C4-2B (cell line): Measurements from ENCODE around the gene AFAP1.

Source experiments
- ZFX ChIP-seq: fragments of 450-650 bp; IDR thresholded peaks from 2 replicates; pipeline ENCODE4 v1.6.1; 2017
- TF ChIP-seq, protein P1 (sequence below): fragments of 450-650 bp; conservative IDR thresholded peaks from 2 replicates; pipeline ENCODE4 v1.5.1; 2017; ENCODE audit warnings: mild to moderate bottlenecking

DNA sequence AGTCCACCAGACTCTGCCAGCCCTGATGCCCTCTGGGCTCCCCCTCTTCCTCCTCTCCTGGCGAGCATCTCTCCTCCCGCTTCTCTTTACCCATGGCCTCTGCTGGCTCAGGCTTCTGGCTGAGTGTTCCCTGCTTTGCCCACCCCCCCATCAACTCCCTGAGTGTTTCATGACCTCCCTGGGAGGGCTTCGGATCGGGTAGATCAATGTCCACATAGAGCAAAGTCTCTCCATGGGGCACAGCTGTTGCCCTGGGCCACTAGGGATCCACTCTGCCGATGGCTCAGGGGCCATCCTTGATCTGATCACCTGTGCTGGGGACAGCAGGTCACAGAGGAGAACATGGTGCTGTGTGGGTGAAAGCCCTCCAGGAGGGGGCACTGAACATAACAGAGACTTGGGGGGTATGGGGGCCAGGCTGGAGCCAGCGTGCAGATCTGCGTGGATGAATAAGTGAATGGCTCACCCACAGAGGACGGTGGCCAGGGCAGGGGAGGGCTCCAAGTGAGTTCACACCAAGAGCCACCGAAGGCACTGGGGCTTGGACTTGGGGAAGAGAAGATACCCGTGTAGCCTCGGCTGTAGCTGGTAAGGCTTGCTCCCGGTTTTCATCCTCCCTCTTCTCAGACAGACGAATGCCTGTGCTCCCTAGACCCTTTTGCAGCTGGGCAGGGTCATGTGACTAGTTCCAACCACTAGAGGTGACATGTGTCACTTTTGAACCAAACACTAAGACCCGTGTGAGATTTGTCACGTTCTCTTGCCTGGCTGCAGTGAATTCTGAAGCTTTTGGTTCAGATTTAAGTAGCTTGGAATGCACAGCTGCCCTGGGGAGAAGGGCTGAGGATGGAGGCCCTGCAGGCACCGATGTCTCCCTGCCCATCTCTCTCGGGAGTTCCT is 23.2 kb upstream of the AFAP1 start:
- TF ChIP-seq, protein P1, sequence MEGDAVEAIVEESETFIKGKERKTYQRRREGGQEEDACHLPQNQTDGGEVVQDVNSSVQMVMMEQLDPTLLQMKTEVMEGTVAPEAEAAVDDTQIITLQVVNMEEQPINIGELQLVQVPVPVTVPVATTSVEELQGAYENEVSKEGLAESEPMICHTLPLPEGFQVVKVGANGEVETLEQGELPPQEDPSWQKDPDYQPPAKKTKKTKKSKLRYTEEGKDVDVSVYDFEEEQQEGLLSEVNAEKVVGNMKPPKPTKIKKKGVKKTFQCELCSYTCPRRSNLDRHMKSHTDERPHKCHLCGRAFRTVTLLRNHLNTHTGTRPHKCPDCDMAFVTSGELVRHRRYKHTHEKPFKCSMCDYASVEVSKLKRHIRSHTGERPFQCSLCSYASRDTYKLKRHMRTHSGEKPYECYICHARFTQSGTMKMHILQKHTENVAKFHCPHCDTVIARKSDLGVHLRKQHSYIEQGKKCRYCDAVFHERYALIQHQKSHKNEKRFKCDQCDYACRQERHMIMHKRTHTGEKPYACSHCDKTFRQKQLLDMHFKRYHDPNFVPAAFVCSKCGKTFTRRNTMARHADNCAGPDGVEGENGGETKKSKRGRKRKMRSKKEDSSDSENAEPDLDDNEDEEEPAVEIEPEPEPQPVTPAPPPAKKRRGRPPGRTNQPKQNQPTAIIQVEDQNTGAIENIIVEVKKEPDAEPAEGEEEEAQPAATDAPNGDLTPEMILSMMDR = no peak
- TF ChIP-seq ZFX = no peak
